Stomach (tissue), 9 donors: ENCODE measurements around the gene NCAM1. TPM values are rescaled to one million over a fixed set of nuclear protein-coding genes. Genes with fewer than 3 reads are reported as not detected.

ENCODE experiments used
- DNase-seq, 2 donors: peaks; one replicate each; pipeline versions ENCODE4 v3.0.0 to v3.0.0-alpha.2; 2013 to 2019
- H3K27ac ChIP-seq, 5 donors: fragments of 200-600 bp in 4 of 5; sonication (generic) in 4 of 5; one replicate each; pipeline ENCODE4 v1.5.1; 2013 to 2019; ENCODE audit warnings: mild to moderate bottlenecking in 1 of 5, moderate library complexity in 1 of 5
- H3K27me3 ChIP-seq, 3 donors: fragments of 200-600 bp; sonication (generic); one replicate each; pipeline ENCODE4 v1.5.1; 2017 to 2019; ENCODE audit warnings: mixed run types in 1 of 3
- H3K36me3 ChIP-seq, 4 donors: fragments of 200-600 bp; sonication (generic); 1 replicate in 3 of 4; 2 replicates in 1 of 4; pipeline ENCODE4 v1.5.1; 2016 to 2019
- H3K4me1 ChIP-seq, 4 donors: fragments of 200-600 bp; sonication (generic); one replicate each; pipeline ENCODE4 v1.5.1; 2016 to 2019
- H3K4me3 ChIP-seq, 4 donors: fragments of 200-600 bp; sonication (generic) in 3 of 4; one replicate each; pipeline ENCODE4 v1.5.1; 2016 to 2019; ENCODE audit warnings: mild to moderate bottlenecking in 1 of 4
- H3K9me3 ChIP-seq, 4 donors: fragments of 200-600 bp; sonication (generic); one replicate each; pipeline ENCODE4 v1.5.1; 2016 to 2019
- CTCF ChIP-seq, 7 experiments: fragments of 450-650 bp in 4 of 7; fragments of 200-600 bp in 3 of 7; sonication (generic) in 3 of 7; IDR thresholded peaks; one replicate each; pipeline ENCODE4 v1.5.1; 2016 to 2019; ENCODE audit warnings: antibody characterized with exemption in 7 of 7, control low read depth in 2 of 7, mild to moderate bottlenecking in 1 of 7
- EP300 ChIP-seq: sonication (generic); formaldehyde crosslinking; IDR thresholded peaks from one replicate; pipeline ENCODE4 v1.6.1; 2017; ENCODE audit warnings: antibody characterized with exemption
- POLR2A ChIP-seq, 4 donors: fragments of 450-650 bp; IDR thresholded peaks; one replicate each; pipeline ENCODE4 v1.6.1; 2016; ENCODE audit warnings: antibody characterized with exemption in 4 of 4, control low read depth in 2 of 4, mild to moderate bottlenecking in 1 of 4, moderate library complexity in 1 of 4
- POLR2AphosphoS5 ChIP-seq, 3 donors: sonication (generic); formaldehyde crosslinking; IDR thresholded peaks; one replicate each; pipeline ENCODE4 v1.6.1; 2016; ENCODE audit warnings: antibody characterized with exemption in 3 of 3
- WGBS, 5 donors: extraction: QIAGEN DNeasy Blood & Tissue Kit in 3 of 5; methylation state at CpG; one replicate each; pipeline versions ENCODE4 v1.1.5 to v1.1.7; 2013 to 2018; 5-methylcytosine and 5-hydroxymethylcytosine counted together
- intact Hi-C: fragments of 100-400 bp; cut with DNase I; formaldehyde crosslinking; loops from one replicate; pipeline ENCODE4 v1.15.1; 2023; ENCODE audit warnings: low total_unique reads
- polyA plus RNA-seq, 3 donors: library from polyadenylated mRNA; stranded (reverse); fragments of 200-250 nt; gene quantifications; one replicate each; pipeline ENCODE4 v1.2.3, GENCODE V29; 2013
- total RNA-seq, 5 donors: library from RNA; depleted of rRNA; stranded (reverse); fragments of >200 nt; gene quantifications; one replicate each; pipeline versions ENCODE4 v1.1.0 to v1.2.3, GENCODE V29; 2014 to 2016
- donor health status: healthy with polysubstance abuse.
- donor health status: Bipolar disorder and iron deficiency.
- donor health status: healthy.

NCAM1 gene
- total and polyA plus RNA-seq, 8 donors: 5.7 to 84.8 (median 28.9) TPM

- WGBS, 5 donors: 80 to 90% (median 83%) methylated on average over 9 of the region's 9 CpGs
- no peak for DNase-seq
- TF ChIP-seq EP300: no peak
- TF ChIP-seq POLR2AphosphoS5 (IDR thresholded peaks at IDR 0.05): no peak
- no peak for TF ChIP-seq POLR2A (IDR thresholded peaks at IDR 0.05)
- TF ChIP-seq CTCF (IDR thresholded peaks at IDR 0.05): no peak
Observed at GRCh38 chr11:113148076-113148475, 186.9 kb downstream of the NCAM1 start.

GRCh38 chr11:113148652-113149051 lies 187.4 kb downstream of the NCAM1 start:
- Histone ChIP-seq H3K4me3 (no peak overlapping the region), H3K36me3 (no peaks in the 10 kb centered on the region), H3K27ac (no peak overlapping the region), H3K9me3 (no peaks in the 10 kb centered on the region), H3K4me1 (peaks cover 0 to 7% (median 3%) of the 10 kb centered on the region in 4 donors), H3K27me3 (no peaks in the 10 kb centered on the region)
- WGBS, 5 donors: 71 to 100% (median 85%) methylated on average over 1 of the region's 1 CpG
- no peak for TF ChIP-seq EP300
- no peak for TF ChIP-seq POLR2A (IDR thresholded peaks at IDR 0.05)
- TF ChIP-seq CTCF (IDR thresholded peaks at IDR 0.05): no peak
- no peak for DNase-seq
- intact Hi-C loops: no loop called here

More at GRCh38 chr11:113148076-113148475, 186.9 kb downstream of the NCAM1 start:
- H3K27ac ChIP-seq: no peak overlapping the region
- no peak overlapping the region for H3K4me3 ChIP-seq
- intact Hi-C loops: no loop called here
- H3K36me3 ChIP-seq: no peaks in the 10 kb centered on the region
- no peaks in the 10 kb centered on the region for H3K27me3 ChIP-seq
- H3K4me1 ChIP-seq: peaks cover 0 to under 1% (median under 1%) of the 10 kb centered on the region in 4 donors
- no peaks in the 10 kb centered on the region for H3K9me3 ChIP-seq

DNA sequence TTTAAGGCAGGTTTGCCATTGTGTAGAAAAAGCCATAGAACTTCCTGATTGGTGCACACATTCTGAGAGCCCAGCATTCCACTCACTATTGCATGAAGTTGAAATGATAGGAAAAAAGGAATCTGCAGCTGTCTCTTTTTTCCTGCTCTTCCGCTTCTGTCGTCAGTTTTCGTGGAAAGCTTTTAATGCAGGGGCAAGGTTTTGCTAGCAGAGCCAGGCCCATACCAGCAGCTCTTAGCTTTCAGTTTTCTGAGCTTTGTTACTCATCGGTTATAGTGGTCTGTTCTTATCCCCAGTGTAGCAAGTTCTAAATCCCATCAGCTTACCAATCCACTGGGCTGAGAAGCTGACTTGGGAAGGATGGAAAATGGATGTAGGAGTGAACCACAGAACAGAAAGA lies 190.3 kb downstream of the NCAM1 start:
- H3K4me1 ChIP-seq: peaks cover 0 to 15% (median 8%) of the 10 kb centered on the region in 4 donors
- no peak overlapping the region for H3K4me3 ChIP-seq
- WGBS, 5 donors: 87 to 93% (median 90%) methylated on average over 4 of the region's 4 CpGs
- H3K9me3 ChIP-seq: no peaks in the 10 kb centered on the region
- no peak for TF ChIP-seq POLR2AphosphoS5 (IDR thresholded peaks at IDR 0.05)
- no peak overlapping the region for H3K27ac ChIP-seq
- no peak for DNase-seq
- no peaks in the 10 kb centered on the region for H3K27me3 ChIP-seq
- H3K36me3 ChIP-seq: no peaks in the 10 kb centered on the region
- intact Hi-C loops: no loop called here

DNA sequence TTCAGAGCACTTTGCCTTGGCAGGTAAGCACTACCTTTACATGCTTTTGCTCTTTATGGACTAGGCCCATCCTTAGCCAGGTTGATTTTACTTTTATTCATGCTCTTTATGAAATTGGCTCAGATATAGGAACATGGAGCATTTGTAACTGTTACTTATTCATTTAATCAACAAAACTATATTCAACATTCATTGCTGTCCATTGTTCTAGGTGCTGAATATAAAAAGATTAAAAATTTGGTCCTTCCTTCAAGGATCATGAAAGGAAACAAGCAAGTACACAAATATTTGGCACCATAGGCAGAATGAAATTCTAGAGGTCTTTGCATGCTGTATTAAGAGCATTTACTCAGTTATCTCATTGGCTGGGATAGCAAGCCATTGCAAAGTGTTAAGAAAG lies 191.3 kb downstream of the NCAM1 start:
- Histone ChIP-seq H3K27ac (no peak overlapping the region), H3K36me3 (no peaks in the 10 kb centered on the region), H3K4me1 (peaks cover 0 to 15% (median 8%) of the 10 kb centered on the region in 4 donors), H3K27me3 (no peaks in the 10 kb centered on the region), H3K9me3 (no peaks in the 10 kb centered on the region), H3K4me3 (no peak overlapping the region)
- intact Hi-C loops: no loop called here
- TF ChIP-seq POLR2A (IDR thresholded peaks at IDR 0.05): no peak
- no peak for DNase-seq

DNA sequence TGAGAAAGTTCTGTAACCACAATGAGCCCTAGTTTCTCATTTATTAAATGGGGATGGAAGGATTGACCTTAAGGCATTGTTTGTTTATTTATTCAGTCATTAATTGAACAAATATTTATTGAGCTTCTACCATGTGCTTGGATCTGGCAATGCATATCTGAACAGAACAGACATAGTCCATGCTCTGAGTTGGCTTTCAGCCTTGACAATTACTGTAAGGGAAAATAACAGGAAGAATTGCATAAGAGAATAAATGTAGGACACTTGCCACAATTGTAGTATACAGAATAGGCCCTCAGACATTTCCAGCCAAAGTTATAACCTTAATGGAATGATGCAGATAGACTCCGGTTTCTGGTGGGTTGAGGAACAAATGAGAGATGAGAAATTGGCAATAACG lies 192.6 kb downstream of the NCAM1 start:
- H3K4me1 ChIP-seq: peaks cover 0 to 15% (median 8%) of the 10 kb centered on the region in 4 donors
- 57 to 79% (median 72%) methylated on average over 2 of the region's 2 CpGs for WGBS, 5 donors
- no peak overlapping the region for H3K4me3 ChIP-seq
- intact Hi-C loops: no loop called here
- H3K27me3 ChIP-seq: no peaks in the 10 kb centered on the region
- no peak overlapping the region for H3K27ac ChIP-seq
- H3K9me3 ChIP-seq: no peaks in the 10 kb centered on the region
- TF ChIP-seq POLR2A (IDR thresholded peaks at IDR 0.05): no peak
- TF ChIP-seq POLR2AphosphoS5 (IDR thresholded peaks at IDR 0.05): peak in 1 of 3 donors; percentile 47
- TF ChIP-seq EP300: no peak
- TF ChIP-seq CTCF (IDR thresholded peaks at IDR 0.05): no peak
- no peaks in the 10 kb centered on the region for H3K36me3 ChIP-seq
- DNase-seq: peak in 1 of 2 donors; percentile 51
